ENCODE results near the gene NFIA.

DNA sequence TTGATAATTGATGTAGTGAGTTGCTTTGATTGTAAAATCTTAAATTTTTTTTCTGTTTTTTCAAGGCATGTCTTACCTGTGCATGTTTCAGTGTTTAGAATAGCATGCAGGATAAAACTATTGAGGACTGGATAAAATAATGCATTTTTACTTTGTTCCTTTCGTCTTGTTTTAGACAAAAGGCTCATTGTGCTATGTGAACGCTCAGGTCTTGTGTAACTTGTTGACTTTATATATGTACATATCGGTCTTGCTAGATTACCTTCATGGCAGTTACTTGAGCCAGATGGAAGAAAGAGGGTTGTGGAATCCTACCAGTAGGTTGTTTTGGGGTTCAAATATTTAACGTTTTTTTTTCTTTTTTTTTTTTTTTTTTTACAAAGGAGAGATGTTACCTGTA lies 7.0 kb downstream of the NFIA start:
- peak; percentile 76; the same call in 1 of the 2 replicates for TF ChIP-seq NFIC (IDR thresholded peaks at IDR 0.05; ENCODE audit: low read length)
- TF ChIP-seq MED13 (CRISPR knock-in tag; IDR thresholded peaks at IDR 0.05), result no peak
- TF ChIP-seq CTCF (CRISPR knock-in tag; IDR thresholded peaks at IDR 0.05), result no peak
- TF ChIP-seq JUN (CRISPR knock-in tag; IDR thresholded peaks at IDR 0.05), result no peak
- TF ChIP-seq POLR2AphosphoS5 (IDR thresholded peaks at IDR 0.05; ENCODE audit: low read depth, low read length), result no peak
- TF ChIP-seq, protein P1, sequence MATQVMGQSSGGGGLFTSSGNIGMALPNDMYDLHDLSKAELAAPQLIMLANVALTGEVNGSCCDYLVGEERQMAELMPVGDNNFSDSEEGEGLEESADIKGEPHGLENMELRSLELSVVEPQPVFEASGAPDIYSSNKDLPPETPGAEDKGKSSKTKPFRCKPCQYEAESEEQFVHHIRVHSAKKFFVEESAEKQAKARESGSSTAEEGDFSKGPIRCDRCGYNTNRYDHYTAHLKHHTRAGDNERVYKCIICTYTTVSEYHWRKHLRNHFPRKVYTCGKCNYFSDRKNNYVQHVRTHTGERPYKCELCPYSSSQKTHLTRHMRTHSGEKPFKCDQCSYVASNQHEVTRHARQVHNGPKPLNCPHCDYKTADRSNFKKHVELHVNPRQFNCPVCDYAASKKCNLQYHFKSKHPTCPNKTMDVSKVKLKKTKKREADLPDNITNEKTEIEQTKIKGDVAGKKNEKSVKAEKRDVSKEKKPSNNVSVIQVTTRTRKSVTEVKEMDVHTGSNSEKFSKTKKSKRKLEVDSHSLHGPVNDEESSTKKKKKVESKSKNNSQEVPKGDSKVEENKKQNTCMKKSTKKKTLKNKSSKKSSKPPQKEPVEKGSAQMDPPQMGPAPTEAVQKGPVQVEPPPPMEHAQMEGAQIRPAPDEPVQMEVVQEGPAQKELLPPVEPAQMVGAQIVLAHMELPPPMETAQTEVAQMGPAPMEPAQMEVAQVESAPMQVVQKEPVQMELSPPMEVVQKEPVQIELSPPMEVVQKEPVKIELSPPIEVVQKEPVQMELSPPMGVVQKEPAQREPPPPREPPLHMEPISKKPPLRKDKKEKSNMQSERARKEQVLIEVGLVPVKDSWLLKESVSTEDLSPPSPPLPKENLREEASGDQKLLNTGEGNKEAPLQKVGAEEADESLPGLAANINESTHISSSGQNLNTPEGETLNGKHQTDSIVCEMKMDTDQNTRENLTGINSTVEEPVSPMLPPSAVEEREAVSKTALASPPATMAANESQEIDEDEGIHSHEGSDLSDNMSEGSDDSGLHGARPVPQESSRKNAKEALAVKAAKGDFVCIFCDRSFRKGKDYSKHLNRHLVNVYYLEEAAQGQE (IDR thresholded peaks at IDR 0.05; ENCODE audit: borderline replicate concordance in 1 of 2, low read depth in 1 of 2, low read length in 2 of 2), result no peak
- TF ChIP-seq ZNF12 (CRISPR knock-in tag; IDR thresholded peaks at IDR 0.05), result no peak
- no peak for TF ChIP-seq ZNF879 (CRISPR knock-in tag; IDR thresholded peaks at IDR 0.05)
- 0 out of 2 replicates have a peak, but pooled peaks have one; percentile 51 for TF ChIP-seq KMT2B (CRISPR knock-in tag; IDR thresholded peaks at IDR 0.05)
- TF ChIP-seq AKNA (CRISPR knock-in tag; IDR thresholded peaks at IDR 0.05; ENCODE audit: borderline replicate concordance), result no peak
- no peak for TF ChIP-seq ZNF7 (CRISPR knock-in tag; IDR thresholded peaks at IDR 0.05)
- TF ChIP-seq EP300 (IDR thresholded peaks at IDR 0.05; ENCODE audit: low read depth in 2 of 2, low read length in 2 of 2), result peak; percentile 56 to 90; a peak in 3 of 4 replicates
- TF ChIP-seq EP300 (CRISPR knock-in tag; IDR thresholded peaks at IDR 0.05; ENCODE audit: borderline replicate concordance), result no peak; the same call in 1 of the 2 replicates
